NOMO-1 (cell line): ENCODE data around the gene LAPTM5.
A peak's percentile ranks its signal among the peaks of the same experiment; 100 is the strongest.
"Not testable (repeated sequence)": the region's sequence is repeated elsewhere in the genome, so short reads cannot be mapped to it uniquely, and the experiment has no call there.

Experiments used
- DNase-seq, 2 experiments: peaks; one replicate each; lab custom pipeline; 2025; ENCODE audit not compliant: unreplicated experiment in 2 of 2; lab: John Stamatoyannopoulos, UW

Gene LAPTM5

GRCh38 chr1:30757352-30758120 lies at the start of gene LAPTM5:
LAPTM5 (minus strand) TSS chr1:30757774; CDS start chr1:30757745, 29 bp downstream.
- peak; percentile 61 to 68 for DNase-seq

GRCh38 chr1:30806381-30807317 lies 49.1 kb upstream of the LAPTM5 start:
- DNase-seq, result no peak

GRCh38 chr1:30805304-30806003 lies 47.9 kb upstream of the LAPTM5 start:
- no peak for DNase-seq

- DNase-seq, result no peak
Measured at GRCh38 chr1:30804822-30805221, 47.2 kb upstream of the LAPTM5 start.

- no peak for DNase-seq
Measured at GRCh38 chr1:30804352-30804751, 46.8 kb upstream of the LAPTM5 start.

- DNase-seq, result no peak
Measured at GRCh38 chr1:30803562-30803961, 46.0 kb upstream of the LAPTM5 start.

- DNase-seq, result peak; percentile 43 to 51
Measured at GRCh38 chr1:30801771-30802198, 44.2 kb upstream of the LAPTM5 start.

- DNase-seq, result no peak
Measured at GRCh38 chr1:30799233-30799511, 41.6 kb upstream of the LAPTM5 start.

- no peak for DNase-seq
Measured at GRCh38 chr1:30798389-30799232, 41.0 kb upstream of the LAPTM5 start.

- DNase-seq, result no peak
Measured at GRCh38 chr1:30795026-30795425, 37.5 kb upstream of the LAPTM5 start.

GRCh38 chr1:30794260-30794659 lies 36.7 kb upstream of the LAPTM5 start:
- DNase-seq, result no peak

GRCh38 chr1:30793209-30793608 lies 35.6 kb upstream of the LAPTM5 start:
- no peak for DNase-seq

- no peak for DNase-seq
Measured at GRCh38 chr1:30791868-30792267, 34.3 kb upstream of the LAPTM5 start.

- peak; percentile 23 to 59 for DNase-seq
Measured at GRCh38 chr1:30790850-30791778, 33.5 kb upstream of the LAPTM5 start.

- not testable (repeated sequence) for DNase-seq
Measured at GRCh38 chr1:30790256-30790525, 32.6 kb upstream of the LAPTM5 start.

- no peak for DNase-seq
Measured at GRCh38 chr1:30789388-30790255, 32.0 kb upstream of the LAPTM5 start.

GRCh38 chr1:30788580-30789387 lies 31.2 kb upstream of the LAPTM5 start:
- DNase-seq, result no peak
